ENCODE measurements around the gene MAMDC4. TPM values are rescaled to one million over a fixed set of nuclear protein-coding genes. Genes with fewer than 3 reads are reported as not detected.
A peak's percentile ranks its signal among the peaks of the same experiment; 100 is the strongest.

MAMDC4 gene
- total and polyA plus RNA-seq, 5 donors from 2014 or later: 0.30 to 2.7 TPM; not detected in 3

DNA sequence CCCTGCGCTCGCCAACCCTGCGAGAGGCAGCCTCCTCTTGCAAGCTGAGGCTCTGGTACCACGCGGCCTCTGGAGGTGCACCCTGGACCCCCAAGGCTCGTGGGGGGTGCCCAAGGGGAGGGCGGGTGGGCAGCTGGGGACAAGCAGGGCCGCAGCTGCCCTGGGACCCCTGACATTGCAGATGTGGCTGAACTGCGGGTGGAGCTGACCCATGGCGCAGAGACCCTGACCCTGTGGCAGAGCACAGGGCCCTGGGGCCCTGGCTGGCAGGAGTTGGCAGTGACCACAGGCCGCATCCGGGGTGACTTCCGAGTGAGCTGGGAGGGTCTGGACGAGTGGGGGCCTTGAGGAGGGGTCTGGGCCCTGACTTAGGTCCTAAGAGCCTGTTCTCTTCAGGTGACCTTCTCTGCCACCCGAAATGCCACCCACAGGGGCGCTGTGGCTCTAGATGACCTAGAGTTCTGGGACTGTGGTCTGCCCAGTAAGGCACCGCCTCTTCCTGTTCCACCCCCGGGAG is 1.5 kb downstream of the MAMDC4 start:
- Mint-ChIP-seq H3K9me3 (peaks cover 0 to 2% (median 0%) of the 10 kb centered on the region in 7 donors), H3K27ac (no peak overlapping the region), H3K4me3 (peak overlapping the region in 1 of 4 donors; percentile 21), H3K4me1 (peaks cover 0 to 9% (median 3%) of the 10 kb centered on the region in 4 donors), H3K27me3 (peaks cover 8% of the 10 kb centered on the region), H3K36me3 (no peaks in the 10 kb centered on the region)
- H3K36me3 ChIP-seq (ENCODE audit: control insufficient read depth, insufficient read depth, low read length): no peaks in the 10 kb centered on the region
- peaks cover 11% of the 10 kb centered on the region for H3K4me1 ChIP-seq (ENCODE audit: control insufficient read depth, insufficient read depth, low read length, poor library complexity, severe bottlenecking)
- no peaks in the 10 kb centered on the region for H3K27me3 ChIP-seq (ENCODE audit: control insufficient read depth, insufficient read depth, low read length)
- no peak overlapping the region for H3K27ac ChIP-seq (ENCODE audit: insufficient read depth, low read length, poor library complexity, severe bottlenecking)
- no peaks in the 10 kb centered on the region for H3K9me3 ChIP-seq (ENCODE audit: control insufficient read depth in 2 of 2, low read length in 2 of 2)
- DNase-seq (no peak), ATAC-seq (ENCODE audit: low read depth in 2 of 2) (no peak)
- no peak overlapping the region for H3K4me3 ChIP-seq (ENCODE audit: low read depth, low read length)

- Histone ChIP-seq H3K4me1 (ENCODE audit: control insufficient read depth, insufficient read depth, low read length, poor library complexity, severe bottlenecking) (peaks cover 7% of the 10 kb centered on the region), H3K36me3 (ENCODE audit: control insufficient read depth, insufficient read depth, low read length) (no peaks in the 10 kb centered on the region), H3K9me3 (ENCODE audit: control insufficient read depth in 2 of 2, low read length in 2 of 2) (no peaks in the 10 kb centered on the region), H3K4me3 (ENCODE audit: low read depth, low read length) (no peak overlapping the region), H3K27me3 (ENCODE audit: control insufficient read depth, insufficient read depth, low read length) (no peaks in the 10 kb centered on the region), H3K27ac (ENCODE audit: insufficient read depth, low read length, poor library complexity, severe bottlenecking) (no peak overlapping the region)
- no peak for DNase-seq
- H3K27ac Mint-ChIP-seq: no peak overlapping the region
- H3K9me3 Mint-ChIP-seq: no peaks in the 10 kb centered on the region
- H3K27me3 Mint-ChIP-seq: peaks cover 3% of the 10 kb centered on the region
- no peak overlapping the region for H3K4me3 Mint-ChIP-seq
- ATAC-seq (ENCODE audit: low read depth in 2 of 2): no peak
- H3K36me3 Mint-ChIP-seq: no peaks in the 10 kb centered on the region
- peaks cover 0 to 5% (median under 1%) of the 10 kb centered on the region in 4 donors for H3K4me1 Mint-ChIP-seq
Measured at GRCh38 chr9:136854113-136854841, 2.1 kb downstream of the MAMDC4 start.

- H3K9me3 ChIP-seq (ENCODE audit: control insufficient read depth in 2 of 2, low read length in 2 of 2): no peaks in the 10 kb centered on the region
- no peak overlapping the region for H3K27ac ChIP-seq (ENCODE audit: insufficient read depth, low read length, poor library complexity, severe bottlenecking)
- Mint-ChIP-seq H3K9me3 (no peaks in the 10 kb centered on the region), H3K4me3 (no peak overlapping the region), H3K27me3 (no peaks in the 10 kb centered on the region), H3K36me3 (no peaks in the 10 kb centered on the region), H3K4me1 (peaks cover 0 to 2% (median 0%) of the 10 kb centered on the region in 4 donors), H3K27ac (no peak overlapping the region)
- H3K4me3 ChIP-seq (ENCODE audit: low read depth, low read length): no peak overlapping the region
- H3K4me1 ChIP-seq (ENCODE audit: control insufficient read depth, insufficient read depth, low read length, poor library complexity, severe bottlenecking): peaks cover 4% of the 10 kb centered on the region
- DNase-seq: no peak
- no peaks in the 10 kb centered on the region for H3K27me3 ChIP-seq (ENCODE audit: control insufficient read depth, insufficient read depth, low read length)
- H3K36me3 ChIP-seq (ENCODE audit: control insufficient read depth, insufficient read depth, low read length): no peaks in the 10 kb centered on the region
- ATAC-seq (ENCODE audit: low read depth in 2 of 2): no peak
Measured at GRCh38 chr9:136854842-136855460, 2.8 kb downstream of the MAMDC4 start.

DNA sequence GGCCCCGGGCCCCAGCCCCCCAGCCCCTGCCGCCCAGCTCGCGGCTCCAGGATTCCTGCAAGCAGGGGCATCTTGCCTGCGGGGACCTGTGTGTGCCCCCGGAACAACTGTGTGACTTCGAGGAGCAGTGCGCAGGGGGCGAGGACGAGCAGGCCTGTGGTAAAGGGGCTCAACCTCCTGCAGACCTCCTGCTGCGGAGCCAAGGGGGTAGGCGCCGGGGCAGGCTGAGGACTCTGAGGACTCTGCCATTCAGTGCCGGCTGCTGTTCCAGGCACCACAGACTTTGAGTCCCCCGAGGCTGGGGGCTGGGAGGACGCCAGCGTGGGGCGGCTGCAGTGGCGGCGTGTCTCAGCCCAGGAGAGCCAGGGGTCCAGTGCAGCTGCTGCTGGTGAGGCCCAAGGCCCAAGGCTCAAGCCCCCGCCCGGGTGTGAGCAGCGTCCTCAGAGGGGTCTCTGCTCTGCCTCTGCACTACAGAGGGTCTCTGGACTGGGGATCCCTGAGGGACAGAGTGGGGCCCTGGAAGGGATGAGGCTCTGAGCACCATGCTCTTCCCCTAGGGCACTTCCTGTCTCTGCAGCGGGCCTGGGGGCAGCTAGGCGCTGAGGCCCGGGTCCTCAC is 3.4 kb downstream of the MAMDC4 start:
- Mint-ChIP-seq H3K27me3 (no peaks in the 10 kb centered on the region), H3K4me3 (peak overlapping the region in 1 of 4 donors; percentile 32), H3K36me3 (no peaks in the 10 kb centered on the region), H3K4me1 (peaks cover 0 to 2% (median 0%) of the 10 kb centered on the region in 4 donors), H3K9me3 (no peaks in the 10 kb centered on the region), H3K27ac (peak overlapping the region in 1 of 3 donors; percentile 14)
- ATAC-seq (ENCODE audit: low read depth in 2 of 2): no peak
- DNase-seq: no peak
- Histone ChIP-seq H3K27ac (ENCODE audit: insufficient read depth, low read length, poor library complexity, severe bottlenecking) (no peak overlapping the region), H3K9me3 (ENCODE audit: control insufficient read depth in 2 of 2, low read length in 2 of 2) (no peaks in the 10 kb centered on the region), H3K4me3 (ENCODE audit: low read depth, low read length) (no peak overlapping the region), H3K36me3 (ENCODE audit: control insufficient read depth, insufficient read depth, low read length) (no peaks in the 10 kb centered on the region), H3K4me1 (ENCODE audit: control insufficient read depth, insufficient read depth, low read length, poor library complexity, severe bottlenecking) (no peaks in the 10 kb centered on the region), H3K27me3 (ENCODE audit: control insufficient read depth, insufficient read depth, low read length) (no peaks in the 10 kb centered on the region)

- H3K4me3 ChIP-seq (ENCODE audit: low read depth, low read length): no peak overlapping the region
- Mint-ChIP-seq H3K9me3 (no peaks in the 10 kb centered on the region), H3K4me3 (peak overlapping the region in 1 of 4 donors; percentile 32), H3K36me3 (no peaks in the 10 kb centered on the region), H3K4me1 (peaks cover 0 to 2% (median 0%) of the 10 kb centered on the region in 4 donors), H3K27me3 (no peaks in the 10 kb centered on the region), H3K27ac (peak overlapping the region in 1 of 3 donors; percentile 14)
- H3K27me3 ChIP-seq (ENCODE audit: control insufficient read depth, insufficient read depth, low read length): no peaks in the 10 kb centered on the region
- DNase-seq (no peak), ATAC-seq (ENCODE audit: low read depth in 2 of 2) (no peak)
- no peaks in the 10 kb centered on the region for H3K4me1 ChIP-seq (ENCODE audit: control insufficient read depth, insufficient read depth, low read length, poor library complexity, severe bottlenecking)
- no peaks in the 10 kb centered on the region for H3K9me3 ChIP-seq (ENCODE audit: control insufficient read depth in 2 of 2, low read length in 2 of 2)
- H3K27ac ChIP-seq (ENCODE audit: insufficient read depth, low read length, poor library complexity, severe bottlenecking): no peak overlapping the region
- H3K36me3 ChIP-seq (ENCODE audit: control insufficient read depth, insufficient read depth, low read length): peaks cover under 1% of the 10 kb centered on the region
Measured at GRCh38 chr9:136856079-136856476, 3.9 kb downstream of the MAMDC4 start.

DNA sequence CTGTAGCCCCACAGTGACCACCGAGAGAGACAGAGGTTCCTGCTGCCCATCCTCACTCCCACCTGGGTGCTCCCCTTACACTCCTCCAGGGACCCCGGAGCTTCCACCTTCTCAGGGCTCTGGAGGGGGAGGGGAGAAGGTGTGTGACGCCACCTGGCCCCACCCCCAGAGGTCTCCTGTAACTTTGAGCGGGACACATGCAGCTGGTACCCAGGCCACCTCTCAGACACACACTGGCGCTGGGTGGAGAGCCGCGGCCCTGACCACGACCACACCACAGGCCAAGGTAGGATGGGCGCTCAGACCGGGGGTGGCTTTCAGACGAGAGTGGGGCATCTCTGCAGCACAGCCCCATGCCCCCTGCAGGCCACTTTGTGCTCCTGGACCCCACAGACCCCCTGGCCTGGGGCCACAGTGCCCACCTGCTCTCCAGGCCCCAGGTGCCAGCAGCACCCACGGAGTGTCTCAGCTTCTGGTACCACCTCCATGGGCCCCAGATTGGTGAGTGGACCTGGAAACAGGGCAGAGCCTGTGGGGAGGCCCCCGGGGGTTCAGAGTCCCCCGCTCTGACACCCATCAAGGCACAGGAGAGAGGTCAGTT is 4.5 kb downstream of the MAMDC4 start:
- Histone ChIP-seq H3K4me3 (ENCODE audit: low read depth, low read length) (no peak overlapping the region), H3K4me1 (ENCODE audit: control insufficient read depth, insufficient read depth, low read length, poor library complexity, severe bottlenecking) (no peaks in the 10 kb centered on the region), H3K27ac (ENCODE audit: insufficient read depth, low read length, poor library complexity, severe bottlenecking) (no peak overlapping the region), H3K27me3 (ENCODE audit: control insufficient read depth, insufficient read depth, low read length) (no peaks in the 10 kb centered on the region), H3K9me3 (ENCODE audit: control insufficient read depth in 2 of 2, low read length in 2 of 2) (no peaks in the 10 kb centered on the region), H3K36me3 (ENCODE audit: control insufficient read depth, insufficient read depth, low read length) (peaks cover 4% of the 10 kb centered on the region)
- peaks cover 0 to 2% (median 0%) of the 10 kb centered on the region in 4 donors for H3K4me1 Mint-ChIP-seq
- H3K27me3 Mint-ChIP-seq: no peaks in the 10 kb centered on the region
- H3K36me3 Mint-ChIP-seq: no peaks in the 10 kb centered on the region
- no peak overlapping the region for H3K27ac Mint-ChIP-seq
- H3K4me3 Mint-ChIP-seq: no peak overlapping the region
- no peak for ATAC-seq (ENCODE audit: low read depth in 2 of 2)
- DNase-seq: no peak
- H3K9me3 Mint-ChIP-seq: no peaks in the 10 kb centered on the region

- Mint-ChIP-seq H3K4me1 (peaks cover 0 to 2% (median 0%) of the 10 kb centered on the region in 4 donors), H3K36me3 (peaks cover 3% of the 10 kb centered on the region)
Measured at GRCh38 chr9:136857166-136857565, 5.0 kb downstream of the MAMDC4 start.

More at GRCh38 chr9:136857166-136857565, 5.0 kb downstream of the MAMDC4 start:
- Histone ChIP-seq H3K4me1 (ENCODE audit: control insufficient read depth, insufficient read depth, low read length, poor library complexity, severe bottlenecking) (no peaks in the 10 kb centered on the region), H3K27ac (ENCODE audit: insufficient read depth, low read length, poor library complexity, severe bottlenecking) (no peak overlapping the region), H3K36me3 (ENCODE audit: control insufficient read depth, insufficient read depth, low read length) (peaks cover 9% of the 10 kb centered on the region), H3K9me3 (ENCODE audit: control insufficient read depth in 2 of 2, low read length in 2 of 2) (no peaks in the 10 kb centered on the region), H3K4me3 (ENCODE audit: low read depth, low read length) (no peak overlapping the region), H3K27me3 (ENCODE audit: control insufficient read depth, insufficient read depth, low read length) (no peaks in the 10 kb centered on the region)
- Mint-ChIP-seq H3K9me3 (peaks cover 0 to 1% (median 0%) of the 10 kb centered on the region in 7 donors), H3K27ac (no peak overlapping the region), H3K4me3 (no peak overlapping the region), H3K27me3 (no peaks in the 10 kb centered on the region)
- ATAC-seq (ENCODE audit: low read depth in 2 of 2) (no peak), DNase-seq (no peak)

Measured in CD4-positive, CD25-positive, alpha-beta regulatory T cell (primary cell).